ENCODE data around the gene RAB11FIP4.

The RAB11FIP4 gene

DNA sequence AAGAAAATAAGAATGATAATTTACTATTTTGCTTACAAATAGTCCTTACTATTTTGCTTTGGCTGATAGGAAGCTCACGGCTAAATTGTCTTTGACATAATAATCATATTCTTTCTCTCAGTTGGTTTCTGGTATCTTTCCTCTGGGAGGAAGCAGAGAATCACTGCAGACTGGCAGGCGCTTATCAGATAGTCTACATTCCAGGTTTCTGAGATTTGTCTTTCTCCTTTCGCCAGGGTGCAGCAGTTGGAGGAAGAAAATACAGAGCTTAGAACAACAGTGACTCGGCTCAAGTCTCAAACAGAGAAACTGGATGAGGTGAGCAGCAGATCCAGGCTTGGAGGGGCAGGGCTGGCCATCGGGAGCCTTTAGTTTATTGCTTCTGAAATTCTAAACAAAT is 136.1 kb downstream of the RAB11FIP4 start:
- no peak for DNase-seq

DNA sequence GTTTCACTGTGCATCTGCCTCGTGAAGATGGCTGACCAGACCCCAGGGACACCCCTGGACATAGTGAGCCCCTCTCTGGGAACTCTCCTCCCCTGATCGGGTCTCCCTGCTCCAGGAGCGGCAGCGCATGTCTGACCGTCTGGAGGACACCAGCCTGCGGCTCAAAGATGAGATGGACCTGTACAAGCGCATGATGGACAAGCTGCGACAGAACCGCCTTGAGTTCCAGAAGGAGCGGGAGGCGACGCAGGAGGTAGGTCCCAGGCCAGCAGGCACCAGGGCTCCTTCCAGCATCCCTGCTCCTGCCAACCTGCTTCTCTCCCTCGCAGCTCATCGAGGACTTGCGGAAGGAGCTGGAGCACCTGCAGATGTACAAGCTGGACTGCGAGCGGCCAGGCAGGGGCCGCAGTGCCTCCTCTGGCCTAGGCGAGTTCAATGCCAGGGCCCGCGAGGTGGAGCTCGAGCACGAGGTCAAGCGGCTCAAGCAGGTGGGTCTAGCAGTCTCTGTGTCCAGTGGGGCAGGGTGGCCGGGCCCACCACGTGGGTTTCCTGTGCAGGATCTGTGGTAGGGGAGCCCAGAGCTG is 136.9 kb downstream of the RAB11FIP4 start:
- no peak for DNase-seq

DNA sequence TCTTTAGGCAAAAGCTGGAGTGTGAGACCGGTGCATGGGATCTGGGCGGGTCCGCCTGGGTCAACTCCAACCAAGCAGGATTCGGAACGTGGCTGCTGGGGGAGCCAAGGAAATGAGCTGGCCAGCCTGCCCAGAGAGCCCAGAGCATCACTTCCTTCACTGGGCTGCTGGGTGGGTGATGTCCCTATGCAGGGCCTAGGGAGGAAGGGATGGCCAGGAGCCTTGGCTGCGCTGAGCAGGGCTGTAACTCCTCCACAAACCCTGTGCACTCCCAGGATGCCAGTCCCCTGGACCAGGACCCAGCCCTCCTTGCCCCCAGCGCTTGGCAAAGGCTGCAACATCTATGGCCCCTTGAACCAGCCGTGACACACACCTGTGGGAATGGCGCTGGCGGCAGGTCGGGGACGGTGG is 138.4 kb downstream of the RAB11FIP4 start:
- DNase-seq = no peak

DNA sequence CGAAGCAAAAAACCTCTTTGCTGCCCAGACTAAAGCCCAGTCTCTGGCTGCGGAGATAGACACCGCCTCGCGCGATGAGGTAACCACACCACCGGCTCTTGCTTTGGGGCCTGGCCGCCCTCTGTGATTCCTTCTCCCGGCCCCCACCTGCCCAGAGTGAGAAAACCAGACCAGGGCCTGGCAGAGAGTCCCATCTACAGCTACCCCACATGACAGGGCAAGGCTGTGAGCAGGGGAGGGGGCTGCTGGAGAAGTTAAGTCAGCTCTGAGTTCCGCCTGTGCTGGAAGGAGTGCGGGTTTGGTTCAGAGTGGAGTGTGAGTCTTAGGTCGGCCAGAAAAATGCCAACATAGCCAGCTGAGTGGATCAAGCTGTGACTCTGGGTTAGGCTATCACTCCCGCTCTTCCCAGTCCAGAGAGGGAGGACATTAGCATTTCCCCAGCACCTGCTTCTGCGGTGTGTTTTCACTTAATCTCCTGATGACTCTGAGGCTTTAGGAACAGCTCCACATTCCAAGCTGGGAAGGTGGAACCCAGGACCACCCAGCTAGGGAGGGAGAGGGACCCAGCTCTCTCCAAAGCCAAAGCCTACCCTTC is 139.0 kb downstream of the RAB11FIP4 start:
- DNase-seq = no peak

DNA sequence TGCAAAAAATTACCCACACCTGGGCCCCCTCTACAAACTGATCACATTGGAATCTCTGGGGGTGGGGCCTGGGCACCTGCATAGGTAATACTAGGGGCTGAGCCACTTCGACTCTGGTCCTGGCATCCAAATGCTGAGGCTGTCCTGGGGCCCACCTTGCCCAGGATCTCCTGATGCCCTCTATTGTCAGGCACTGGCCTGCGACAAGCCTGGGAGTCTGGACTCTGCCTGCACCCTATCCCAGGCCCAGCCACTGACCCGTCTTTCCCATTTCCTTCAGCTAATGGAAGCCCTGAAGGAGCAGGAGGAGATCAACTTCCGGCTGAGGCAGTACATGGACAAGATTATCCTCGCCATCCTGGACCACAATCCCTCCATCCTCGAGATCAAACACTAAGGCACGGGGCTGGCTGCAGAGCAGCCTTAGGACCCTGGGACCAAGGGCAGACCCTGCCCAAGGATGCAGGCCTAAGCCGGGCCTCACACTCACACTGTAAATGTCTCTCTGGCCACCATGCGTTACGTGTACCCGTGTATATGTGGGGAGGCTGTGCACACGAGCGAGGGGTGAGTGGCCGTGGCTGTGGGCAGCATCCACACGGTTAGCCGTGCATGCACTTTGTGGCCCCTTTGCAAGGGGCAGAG is 140.0 kb downstream of the RAB11FIP4 start:
- DNase-seq = no peak

DNA sequence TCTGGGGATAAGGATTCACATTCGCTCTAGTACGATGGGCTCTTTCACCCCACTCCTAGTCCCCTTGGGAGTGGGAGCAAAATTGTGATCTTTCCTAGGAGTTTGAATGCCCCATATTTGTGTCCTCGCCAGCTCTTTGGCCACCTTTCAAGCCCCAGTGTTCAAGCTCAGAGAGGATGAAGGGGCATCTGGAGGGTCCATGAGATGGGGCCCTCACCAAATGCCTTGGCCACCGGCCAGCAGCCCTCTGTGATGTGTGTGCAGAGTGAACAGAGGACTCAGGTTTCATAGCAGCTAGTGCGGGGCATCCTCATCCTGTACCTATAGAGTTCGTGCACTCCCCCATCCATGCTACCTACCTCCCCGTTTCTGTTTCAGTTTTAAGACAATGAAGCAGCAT is 140.6 kb downstream of the RAB11FIP4 start:
- DNase-seq = no peak

DNA sequence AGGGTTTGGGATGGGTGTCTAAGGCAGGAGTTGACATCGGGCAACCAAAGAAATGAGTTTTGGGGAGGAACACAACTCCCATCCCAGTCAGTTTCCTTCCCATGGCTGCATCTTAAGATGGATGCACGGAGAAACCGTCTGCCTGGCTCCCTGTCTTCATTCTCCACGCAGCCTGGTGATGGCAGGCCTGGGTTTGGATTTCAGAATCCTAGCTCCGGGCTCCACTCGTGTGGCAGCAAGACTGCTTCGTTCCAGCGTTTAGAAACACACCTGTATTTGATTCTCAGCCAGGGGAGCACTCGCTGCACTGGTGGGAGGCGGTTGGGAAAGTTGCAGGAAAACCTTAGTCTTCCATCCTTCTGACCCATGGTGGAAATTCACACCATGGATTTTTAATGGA is 141.1 kb downstream of the RAB11FIP4 start:
- no peak for DNase-seq

DNA sequence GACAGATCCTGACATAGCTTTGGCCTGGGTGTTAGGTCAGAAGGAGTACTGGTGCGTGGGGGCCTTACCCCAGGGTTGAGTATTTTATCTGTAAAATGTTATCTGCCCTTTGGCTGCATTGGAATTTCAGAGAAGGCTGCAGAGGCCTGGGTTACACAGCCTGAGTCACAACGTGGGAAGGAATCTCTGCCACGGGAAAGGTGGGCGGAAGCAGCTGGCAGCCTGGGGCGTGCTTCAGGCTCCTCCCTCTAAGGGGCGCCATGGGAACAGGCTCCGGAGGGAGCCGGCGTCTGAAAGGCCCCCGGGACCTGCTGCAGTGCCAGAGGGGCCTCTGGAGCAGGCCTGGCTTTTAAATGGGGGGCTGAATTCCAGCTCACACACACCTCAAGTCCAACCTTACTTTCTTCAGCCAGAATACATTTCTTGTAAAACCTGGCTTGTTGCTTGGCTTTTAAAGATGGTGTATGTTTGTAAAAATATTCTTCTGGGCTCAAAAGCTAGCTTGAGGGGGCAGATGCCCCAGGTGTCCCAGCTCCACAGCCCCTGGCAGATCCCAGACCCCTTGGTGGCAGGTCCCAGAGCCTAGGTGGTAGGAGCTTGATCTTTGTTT is 142.2 kb downstream of the RAB11FIP4 start:
- DNase-seq = no peak

DNA sequence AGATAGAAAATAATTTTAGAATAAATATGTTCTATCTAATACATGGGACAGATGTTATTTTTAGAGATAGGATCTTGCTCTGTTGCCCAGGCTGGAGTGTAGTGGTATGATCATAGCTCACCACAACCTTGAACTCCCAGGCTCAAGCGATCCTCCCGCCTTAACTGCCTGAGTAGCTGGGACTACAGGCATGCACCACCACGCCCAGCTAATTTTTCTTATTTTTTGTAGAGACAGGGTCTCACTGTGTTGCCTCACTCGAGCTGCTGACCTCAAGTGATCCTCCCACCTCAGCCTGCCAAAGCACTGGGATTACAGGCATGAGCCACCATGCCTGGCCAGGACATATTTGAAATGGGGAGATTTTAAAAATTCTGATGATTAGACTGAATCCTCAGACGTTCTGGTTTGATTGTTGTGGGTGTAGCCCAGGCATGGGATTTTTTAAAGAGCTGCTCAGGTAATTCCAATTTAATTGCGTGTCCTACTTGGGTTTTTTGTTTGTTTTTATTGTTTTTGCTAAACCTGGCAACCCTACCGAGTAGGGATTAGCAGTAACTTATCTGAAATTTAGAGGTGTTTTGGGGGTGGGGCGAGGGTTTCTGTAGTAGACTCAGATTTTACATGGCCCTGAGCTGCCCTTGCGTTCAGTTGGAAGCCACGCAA is 142.9 kb downstream of the RAB11FIP4 start:
- DNase-seq = no peak

DNA sequence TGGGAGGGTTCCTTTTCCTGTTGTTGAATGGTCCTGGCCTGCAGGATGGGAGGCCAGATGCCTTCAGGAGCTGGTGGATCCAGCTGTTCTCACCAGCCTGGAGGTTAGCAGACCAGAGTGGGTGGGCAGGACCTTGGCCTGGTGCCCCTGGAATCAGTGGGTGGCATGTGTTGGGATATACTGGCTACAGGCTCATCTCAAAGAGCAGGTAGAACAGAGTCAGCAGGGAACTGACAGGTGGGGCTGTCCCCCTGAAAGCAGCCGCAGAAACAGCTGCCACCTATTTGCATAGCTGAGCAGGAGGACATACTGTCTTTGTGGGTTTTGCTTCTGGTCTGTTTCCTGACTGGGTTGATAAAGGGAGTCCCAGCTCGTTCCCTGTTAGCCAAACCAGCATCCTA is 144.1 kb downstream of the RAB11FIP4 start:
- DNase-seq = no peak

DNA sequence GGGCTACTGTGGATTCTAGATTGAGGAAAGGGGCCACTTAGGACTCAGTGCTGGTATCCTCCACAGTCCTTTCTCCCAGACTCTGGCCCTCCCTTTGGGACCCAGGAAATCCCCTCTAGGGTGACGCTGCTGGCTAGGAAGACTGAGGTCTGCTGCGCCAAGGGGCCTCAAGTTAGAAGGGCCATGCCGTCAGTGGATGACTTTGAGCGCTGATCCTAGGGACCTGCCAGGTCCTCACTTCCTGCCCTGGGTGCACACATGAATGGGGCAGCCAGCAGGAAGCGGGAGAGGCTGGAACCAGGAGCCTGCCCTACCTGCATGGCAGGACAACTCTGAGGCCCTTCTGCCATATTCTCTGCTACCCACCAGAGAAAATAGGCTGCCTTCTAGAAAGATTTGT is 145.0 kb downstream of the RAB11FIP4 start:
- no peak for DNase-seq

DNA sequence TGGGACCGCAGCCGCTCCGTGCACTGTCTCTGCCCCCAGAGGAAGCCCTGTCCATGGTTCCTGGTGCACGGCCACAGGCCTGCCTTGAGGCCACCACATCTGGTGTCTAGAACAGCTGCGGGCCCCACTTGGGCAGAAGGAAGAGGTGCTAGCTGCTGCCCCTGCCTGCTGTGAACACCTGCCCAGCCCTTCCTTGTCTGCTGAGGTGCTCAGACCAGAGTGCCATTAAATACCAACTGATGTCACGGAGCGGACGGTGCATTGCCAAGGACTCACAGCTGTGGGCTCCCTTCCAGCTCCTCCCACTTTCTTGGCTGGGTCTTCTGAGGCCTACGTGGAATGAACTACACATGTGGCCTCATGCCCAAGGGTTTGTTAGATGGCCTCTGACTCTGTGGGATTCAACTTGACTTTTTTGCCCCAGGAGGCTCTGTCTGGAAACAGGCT is 146.1 kb downstream of the RAB11FIP4 start:
- no peak for DNase-seq

DNA sequence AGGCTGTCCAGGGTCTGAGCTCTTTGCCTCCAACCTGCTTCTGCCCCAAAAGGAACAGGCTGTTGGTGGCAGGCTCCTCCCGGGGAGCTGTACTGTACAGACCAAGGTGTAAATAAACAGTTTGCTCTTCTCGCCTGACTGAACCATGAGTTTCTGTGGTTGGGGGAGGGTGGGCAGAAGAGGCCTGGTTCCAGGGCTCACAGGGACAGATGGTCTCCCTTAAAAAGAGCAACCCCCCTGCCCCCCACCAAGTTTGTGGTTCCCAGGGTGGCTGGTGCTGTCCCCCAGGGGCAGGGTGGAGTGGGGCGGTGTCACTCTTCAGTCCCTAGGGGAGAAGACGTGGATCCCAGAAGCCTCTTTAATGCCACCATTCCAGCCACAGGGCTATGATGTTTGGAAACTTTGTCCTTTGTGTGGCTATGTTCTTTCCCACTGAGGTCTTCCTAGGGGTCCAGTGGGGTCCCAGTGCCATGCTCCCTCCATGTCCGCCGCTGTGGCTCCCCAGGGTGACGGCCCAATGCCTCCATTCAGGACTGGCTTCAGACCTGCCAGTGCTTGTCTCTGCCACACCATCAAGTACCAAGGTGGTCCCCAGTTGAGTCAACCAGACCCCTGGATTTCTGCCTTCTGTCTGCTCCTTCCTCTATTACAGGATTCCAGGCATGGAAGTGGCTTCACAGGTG is 146.7 kb downstream of the RAB11FIP4 start:
- DNase-seq = no peak

DNA sequence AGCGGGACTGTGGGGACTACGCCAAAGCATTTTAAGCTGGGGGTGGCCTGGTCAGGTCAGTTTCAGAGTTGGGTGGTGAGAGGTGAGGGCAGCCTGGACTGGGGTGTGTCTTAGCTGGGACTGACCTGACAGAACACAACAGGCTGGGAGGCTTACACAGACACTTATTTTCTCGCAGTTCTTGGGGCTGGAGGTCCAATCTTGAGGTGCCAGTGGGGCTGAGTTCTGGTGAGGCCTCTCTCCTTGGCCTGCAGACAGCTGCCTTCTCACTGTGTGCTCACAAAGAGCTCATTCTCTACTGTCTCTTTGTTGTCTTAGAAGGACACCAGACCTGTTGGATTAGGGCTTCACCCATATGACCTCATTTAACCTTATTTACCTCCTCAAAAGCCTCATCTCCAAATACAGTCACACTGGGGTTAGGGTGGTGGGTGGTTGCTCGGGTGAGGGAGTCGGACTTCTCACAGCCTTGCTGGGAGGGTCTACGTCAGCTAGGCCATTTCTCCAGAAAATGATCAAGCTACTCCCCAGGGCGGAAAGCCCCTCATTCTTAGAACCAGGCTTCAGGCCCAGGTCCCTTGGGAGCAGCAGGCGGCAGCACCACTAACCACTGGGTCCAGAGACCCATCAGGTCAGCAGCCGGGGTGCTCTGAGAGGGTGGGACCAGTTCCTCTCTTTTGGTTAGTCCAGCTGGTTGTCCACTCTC is 149.3 kb downstream of the RAB11FIP4 start:
- no peak for DNase-seq

DNA sequence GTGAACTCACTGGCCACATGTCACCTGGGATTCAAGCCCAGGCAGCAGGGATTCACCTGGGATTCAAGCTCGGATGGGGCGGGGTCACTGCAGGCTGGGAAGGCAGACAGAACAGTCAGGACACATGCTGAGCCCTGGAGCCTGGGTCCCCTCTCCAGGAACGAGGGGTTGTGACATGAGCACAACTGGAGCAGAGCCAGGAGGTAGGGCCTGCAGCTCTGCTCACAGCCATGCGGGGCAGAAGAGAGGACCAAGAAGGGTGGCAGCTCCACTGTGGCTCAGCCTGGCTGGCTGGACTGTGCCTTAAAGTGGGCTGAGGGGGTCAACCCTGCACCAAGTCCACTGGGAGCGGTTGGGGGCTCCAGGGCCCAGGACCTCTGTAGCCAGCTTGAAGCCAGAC is 150.1 kb downstream of the RAB11FIP4 start:
- DNase-seq = no peak

DNA sequence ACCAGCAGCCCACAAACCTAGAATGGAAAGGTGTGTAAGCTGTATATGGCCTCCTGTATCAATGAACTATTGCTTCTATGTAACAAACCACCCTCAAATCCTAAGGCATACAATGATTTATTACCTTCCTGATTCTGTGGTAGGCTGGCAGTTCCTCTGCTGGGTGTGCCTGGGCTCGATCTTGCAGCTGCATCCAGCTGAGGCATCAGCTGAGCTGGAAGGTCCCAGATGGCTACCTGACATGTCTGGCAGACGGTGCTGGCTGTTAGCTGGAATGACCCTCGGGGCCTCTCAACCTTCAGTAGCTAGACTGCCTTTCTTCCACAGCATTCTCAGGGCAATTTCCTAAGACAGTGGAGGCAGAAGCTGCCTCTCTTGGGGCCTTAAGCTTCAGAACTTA is 152.7 kb downstream of the RAB11FIP4 start:
- DNase-seq = no peak

DNA sequence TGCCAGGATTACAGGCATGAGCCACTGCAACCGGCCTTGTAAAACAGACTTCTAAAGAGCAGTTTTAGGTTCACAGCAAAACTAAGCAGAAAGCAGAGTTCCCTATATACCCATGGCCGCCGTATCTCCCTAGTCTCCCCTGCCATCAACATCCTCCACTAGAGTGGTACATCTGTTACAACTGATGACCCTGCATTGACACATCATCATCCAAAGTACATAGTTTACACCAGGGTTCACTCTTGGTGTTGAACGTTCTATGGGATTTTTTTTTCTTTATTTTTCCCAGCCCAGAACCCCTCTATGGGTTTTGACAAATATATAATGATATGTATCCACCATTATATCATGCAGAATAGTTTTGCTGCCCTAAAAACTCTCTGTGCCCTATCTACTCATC is 155.2 kb downstream of the RAB11FIP4 start:
- no peak for DNase-seq

DNA sequence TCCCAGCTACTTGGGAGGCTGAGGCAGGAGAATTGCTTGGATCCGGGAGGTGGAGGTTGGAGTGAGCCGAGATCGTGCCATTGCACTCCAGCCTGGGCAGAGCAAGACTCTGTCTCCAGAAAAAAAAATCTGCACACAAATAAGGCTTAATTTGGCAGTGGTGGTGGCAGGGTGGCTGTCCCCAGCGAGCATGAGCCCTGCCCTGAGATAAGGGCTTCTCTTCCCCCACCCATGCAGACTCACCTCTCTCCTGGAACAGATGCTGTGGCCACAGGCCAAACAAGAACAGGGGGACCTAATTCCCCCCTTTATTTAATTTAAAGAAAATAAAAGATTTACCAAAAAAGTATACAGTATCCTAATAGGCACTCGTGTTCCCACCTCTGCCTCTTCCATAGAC is 157.2 kb downstream of the RAB11FIP4 start:
- no peak for DNase-seq

DNA sequence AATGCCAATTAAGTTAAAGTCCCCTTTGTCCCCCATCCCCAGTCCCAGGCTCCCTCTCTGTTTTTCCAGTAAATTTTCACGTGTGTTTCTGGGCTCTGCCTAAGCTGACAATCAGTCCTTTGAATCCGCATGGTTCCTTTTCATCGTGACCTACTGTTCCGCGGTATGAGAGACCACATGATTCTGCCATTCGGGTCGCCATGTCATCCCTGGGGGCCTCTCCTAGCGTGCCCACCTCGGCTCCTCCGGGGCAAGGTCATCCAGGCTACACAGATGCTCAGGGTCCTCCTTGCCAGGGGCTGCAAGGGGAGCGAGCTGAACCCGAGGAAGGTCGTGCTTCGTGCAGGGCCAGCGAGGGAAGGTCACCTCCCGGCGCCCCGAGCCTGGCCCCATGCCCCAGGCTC is 157.6 kb downstream of the RAB11FIP4 start:
- DNase-seq = no peak

DNA sequence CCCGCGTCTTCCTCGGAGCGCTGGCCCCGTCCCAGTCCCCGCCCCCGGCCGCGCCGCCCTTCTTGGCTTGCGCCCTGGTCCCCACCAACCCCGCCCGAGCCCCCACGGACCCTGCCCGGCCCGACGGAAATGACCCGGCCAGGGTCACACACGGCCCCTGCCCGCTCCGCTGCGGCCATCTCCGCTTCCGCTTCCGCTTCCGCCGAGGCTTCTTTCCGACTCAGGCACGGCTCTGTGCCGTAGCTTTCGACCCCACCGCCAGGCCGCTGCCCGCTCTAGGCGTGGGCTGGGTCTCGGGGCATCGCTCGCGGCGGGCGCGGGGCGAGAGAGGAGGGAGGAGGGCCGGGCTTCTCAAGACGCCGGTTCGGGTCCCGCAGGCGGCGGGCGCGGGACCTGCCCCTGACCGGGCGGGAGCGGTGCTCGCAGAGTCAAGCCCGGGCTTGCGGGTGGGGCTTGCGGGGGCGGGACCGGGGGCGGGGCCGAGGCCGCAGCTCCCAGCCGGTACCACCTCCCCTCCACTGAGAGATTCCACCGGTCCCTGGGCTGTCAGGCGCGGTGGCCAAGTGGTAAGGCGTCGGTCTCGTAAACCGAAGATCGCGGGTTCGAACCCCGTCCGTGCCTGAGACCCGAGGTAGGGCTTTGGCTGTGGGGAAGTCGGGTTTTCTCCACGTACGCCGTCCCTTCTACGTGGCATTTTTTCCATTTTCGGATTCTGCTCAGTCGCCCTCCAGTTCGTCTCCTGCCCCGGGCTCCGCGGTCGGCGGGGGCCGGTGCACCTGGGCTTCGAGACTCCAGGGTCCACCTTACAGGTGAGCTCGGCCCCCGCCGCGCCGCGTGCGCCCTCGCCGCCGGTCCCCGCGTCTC is 158.3 kb downstream of the RAB11FIP4 start:
- DNase-seq = peak; percentile 96

DNA sequence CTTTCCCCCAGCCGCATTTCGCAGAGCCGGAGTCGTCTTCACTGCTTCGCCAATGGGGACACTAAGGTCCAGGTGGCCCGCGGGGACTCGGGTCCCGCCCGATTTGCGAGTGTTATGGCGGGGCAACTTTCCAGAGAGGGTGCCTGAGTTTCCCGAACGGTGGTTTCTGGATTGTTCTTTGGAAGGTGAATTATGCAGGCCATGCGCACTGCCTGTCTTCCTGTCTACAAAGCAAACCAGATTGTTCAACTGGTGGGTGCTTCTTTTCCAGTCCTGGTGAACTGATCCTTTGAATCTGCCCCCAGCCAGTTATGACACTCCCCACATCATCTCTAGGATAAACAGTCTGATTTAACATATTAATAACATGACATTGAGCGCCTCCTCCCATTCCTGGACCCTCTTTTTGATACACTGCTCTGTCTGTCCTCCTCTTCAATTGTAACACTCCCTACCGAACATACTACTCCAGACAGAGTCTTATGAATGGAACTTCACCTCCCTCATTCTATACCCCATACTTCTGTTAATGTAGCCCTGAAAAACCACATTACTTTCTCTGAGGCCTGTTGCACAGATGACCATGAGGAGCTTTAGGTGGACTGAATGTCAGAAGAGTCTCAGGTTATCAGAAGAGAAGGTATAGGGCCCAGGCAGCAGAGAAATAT is 159.0 kb downstream of the RAB11FIP4 start:
- no peak for DNase-seq

Measured in activated effector memory CD4-positive, alpha-beta T cell treated with anti-CD3 and anti-CD28 coated beads, Interleukin-2, amount 50 U/mL, for 16 hours (primary cell).